Endothelial cell (in vitro differentiated cells): ENCODE measurements around the gene AFAP1L2. TPM values are rescaled to one million over a fixed set of nuclear protein-coding genes. Genes with fewer than 3 reads are reported as not detected.

ENCODE experiments used
- DNase-seq: peaks from one replicate; pipeline ENCODE4 v3.0.0; 2021; ENCODE audit warnings: low spot score
- H3K27ac Mint-ChIP-seq: one replicate; pipeline ENCODE4 v1.8.0; 2021; ENCODE audit warnings: mixed read lengths, inconsistent platforms; ENCODE audit not compliant: unreplicated experiment
- H3K27me3 Mint-ChIP-seq: one replicate; pipeline ENCODE4 v1.8.0; 2021; ENCODE audit warnings: mild to moderate bottlenecking, moderate library complexity, mixed read lengths, inconsistent platforms; ENCODE audit not compliant: unreplicated experiment
- H3K36me3 Mint-ChIP-seq: one replicate; pipeline ENCODE4 v1.8.0; 2021; ENCODE audit warnings: mild to moderate bottlenecking, low read depth, mixed read lengths, inconsistent platforms; ENCODE audit not compliant: unreplicated experiment
- H3K4me1 Mint-ChIP-seq: one replicate; pipeline ENCODE4 v1.8.0; 2021; ENCODE audit warnings: mild to moderate bottlenecking, mixed read lengths, inconsistent platforms; ENCODE audit not compliant: unreplicated experiment
- H3K4me3 Mint-ChIP-seq: one replicate; pipeline ENCODE4 v1.8.0; 2021; ENCODE audit warnings: mild to moderate bottlenecking, mixed read lengths, inconsistent platforms; ENCODE audit not compliant: unreplicated experiment
- H3K9me3 Mint-ChIP-seq: one replicate; pipeline ENCODE4 v1.8.0; 2021; ENCODE audit warnings: mixed read lengths, inconsistent platforms; ENCODE audit not compliant: unreplicated experiment
- long read RNA-seq: library from polyadenylated mRNA; unstranded; transcript quantifications from one replicate; pipeline ENCODE4 v2.0.0, GENCODE V29; 2020; ENCODE audit not compliant: unreplicated experiment
- total RNA-seq: library from RNA; stranded (reverse); fragmentation: NEBNext Ultra II Directional; extraction: Animal tissue kit (Norgen Biotek cat#: 25700); gene quantifications from one replicate; pipeline ENCODE4 v1.2.1, GENCODE V29; 2021; ENCODE audit not compliant: unreplicated experiment
- TF ChIP-seq, protein P1 (sequence below): fragments of 200-600 bp; sonication (generic); IDR thresholded peaks from one replicate; pipeline ENCODE4 v1.5.0; 2021; ENCODE audit warnings: antibody characterized with exemption; ENCODE audit not compliant: unreplicated experiment

The AFAP1L2 gene, protein sequence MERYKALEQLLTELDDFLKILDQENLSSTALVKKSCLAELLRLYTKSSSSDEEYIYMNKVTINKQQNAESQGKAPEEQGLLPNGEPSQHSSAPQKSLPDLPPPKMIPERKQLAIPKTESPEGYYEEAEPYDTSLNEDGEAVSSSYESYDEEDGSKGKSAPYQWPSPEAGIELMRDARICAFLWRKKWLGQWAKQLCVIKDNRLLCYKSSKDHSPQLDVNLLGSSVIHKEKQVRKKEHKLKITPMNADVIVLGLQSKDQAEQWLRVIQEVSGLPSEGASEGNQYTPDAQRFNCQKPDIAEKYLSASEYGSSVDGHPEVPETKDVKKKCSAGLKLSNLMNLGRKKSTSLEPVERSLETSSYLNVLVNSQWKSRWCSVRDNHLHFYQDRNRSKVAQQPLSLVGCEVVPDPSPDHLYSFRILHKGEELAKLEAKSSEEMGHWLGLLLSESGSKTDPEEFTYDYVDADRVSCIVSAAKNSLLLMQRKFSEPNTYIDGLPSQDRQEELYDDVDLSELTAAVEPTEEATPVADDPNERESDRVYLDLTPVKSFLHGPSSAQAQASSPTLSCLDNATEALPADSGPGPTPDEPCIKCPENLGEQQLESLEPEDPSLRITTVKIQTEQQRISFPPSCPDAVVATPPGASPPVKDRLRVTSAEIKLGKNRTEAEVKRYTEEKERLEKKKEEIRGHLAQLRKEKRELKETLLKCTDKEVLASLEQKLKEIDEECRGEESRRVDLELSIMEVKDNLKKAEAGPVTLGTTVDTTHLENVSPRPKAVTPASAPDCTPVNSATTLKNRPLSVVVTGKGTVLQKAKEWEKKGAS
- 0.77 TPM for total RNA-seq
- long read RNA-seq, partial matches to known transcripts: 1 of 1 reads
- long read RNA-seq, other reads (novel, unspliced or antisense): 0 of 1 reads

DNA sequence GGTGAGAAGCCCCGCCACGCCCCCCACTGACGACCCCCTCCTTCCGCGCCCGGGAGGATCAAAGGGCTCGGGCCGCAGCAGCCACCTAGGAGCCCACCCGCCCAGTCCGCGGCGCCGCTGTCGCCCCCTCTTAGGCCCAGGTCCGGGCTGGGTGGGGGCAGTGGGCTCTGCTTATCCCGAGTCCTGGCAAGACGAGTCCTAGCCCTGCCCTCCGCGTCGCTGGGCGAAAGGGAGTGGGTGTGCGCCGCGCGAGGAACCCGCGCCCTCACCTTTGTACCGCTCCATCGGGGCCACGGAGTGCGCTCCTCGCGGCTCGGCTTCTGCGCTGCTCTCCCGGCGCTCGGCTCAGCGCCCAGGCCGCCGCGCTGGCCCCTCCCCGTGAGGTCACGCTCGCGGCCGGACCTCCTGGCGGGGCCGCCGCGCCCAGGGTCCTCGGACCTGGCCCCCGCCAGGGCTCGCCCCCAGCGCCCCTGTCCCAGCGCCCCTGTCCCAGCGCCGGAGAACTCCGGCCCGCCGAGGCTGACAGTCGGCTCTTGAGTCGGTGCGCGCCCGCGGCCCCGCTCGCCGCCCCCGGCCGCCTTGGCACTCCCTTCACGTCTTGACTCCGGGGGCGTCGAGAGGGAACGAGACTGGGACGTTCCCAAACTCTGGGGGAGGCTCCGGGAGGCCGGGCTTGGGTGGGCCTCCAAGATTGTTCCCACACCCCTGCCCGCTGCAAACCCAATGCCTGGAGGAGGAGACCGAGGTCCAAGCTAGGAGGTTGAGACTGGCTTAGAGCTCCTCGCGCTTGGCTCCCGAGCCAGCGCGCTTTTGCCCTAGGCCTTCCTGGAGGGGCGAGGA, at the start of gene AFAP1L2:
Gene AFAP1L2, minus strand, starts transcription at position 332 of the 840 bp plus-strand sequence. Its CDS starts 47 bp downstream, at position 285.
- Mint-ChIP-seq H3K27me3 (peaks cover 15% of the 10 kb centered on the region), H3K4me1 (peaks cover 27% of the 10 kb centered on the region), H3K9me3 (no peaks in the 10 kb centered on the region), H3K4me3 (peak within 1 kb of the TSS; percentile 83), H3K36me3 (peaks cover 3% of the 10 kb centered on the region), H3K27ac (no peak within 1 kb of the TSS)
- TF ChIP-seq, protein P1, sequence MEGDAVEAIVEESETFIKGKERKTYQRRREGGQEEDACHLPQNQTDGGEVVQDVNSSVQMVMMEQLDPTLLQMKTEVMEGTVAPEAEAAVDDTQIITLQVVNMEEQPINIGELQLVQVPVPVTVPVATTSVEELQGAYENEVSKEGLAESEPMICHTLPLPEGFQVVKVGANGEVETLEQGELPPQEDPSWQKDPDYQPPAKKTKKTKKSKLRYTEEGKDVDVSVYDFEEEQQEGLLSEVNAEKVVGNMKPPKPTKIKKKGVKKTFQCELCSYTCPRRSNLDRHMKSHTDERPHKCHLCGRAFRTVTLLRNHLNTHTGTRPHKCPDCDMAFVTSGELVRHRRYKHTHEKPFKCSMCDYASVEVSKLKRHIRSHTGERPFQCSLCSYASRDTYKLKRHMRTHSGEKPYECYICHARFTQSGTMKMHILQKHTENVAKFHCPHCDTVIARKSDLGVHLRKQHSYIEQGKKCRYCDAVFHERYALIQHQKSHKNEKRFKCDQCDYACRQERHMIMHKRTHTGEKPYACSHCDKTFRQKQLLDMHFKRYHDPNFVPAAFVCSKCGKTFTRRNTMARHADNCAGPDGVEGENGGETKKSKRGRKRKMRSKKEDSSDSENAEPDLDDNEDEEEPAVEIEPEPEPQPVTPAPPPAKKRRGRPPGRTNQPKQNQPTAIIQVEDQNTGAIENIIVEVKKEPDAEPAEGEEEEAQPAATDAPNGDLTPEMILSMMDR: no peak
- peak; percentile 16 for DNase-seq

DNA sequence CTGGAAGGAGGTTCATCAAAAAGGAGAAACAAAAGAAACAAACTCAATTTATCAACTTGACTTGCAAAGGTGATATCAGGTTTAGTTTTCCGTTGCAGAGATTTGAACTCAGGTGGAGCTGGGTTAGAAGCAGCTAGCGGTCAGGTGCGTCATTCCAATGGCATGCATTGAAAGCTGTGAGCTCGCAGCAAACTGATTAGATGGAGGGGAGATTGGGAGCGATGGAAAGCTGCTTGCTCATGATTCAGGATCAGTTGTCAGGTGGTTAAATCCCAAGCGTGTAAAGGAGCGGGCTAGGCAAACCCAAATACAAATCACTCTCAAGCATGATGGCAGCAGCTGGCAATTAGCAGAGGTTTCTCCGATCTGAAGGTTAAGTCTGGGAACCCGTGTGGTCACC, 49.3 kb upstream of the AFAP1L2 start:
- Mint-ChIP-seq H3K27ac (no peak overlapping the region), H3K27me3 (no peaks in the 10 kb centered on the region), H3K4me3 (no peak overlapping the region), H3K4me1 (peaks cover 4% of the 10 kb centered on the region), H3K36me3 (no peaks in the 10 kb centered on the region), H3K9me3 (no peaks in the 10 kb centered on the region)
- DNase-seq: no peak
- TF ChIP-seq, protein P1: no peak

DNA sequence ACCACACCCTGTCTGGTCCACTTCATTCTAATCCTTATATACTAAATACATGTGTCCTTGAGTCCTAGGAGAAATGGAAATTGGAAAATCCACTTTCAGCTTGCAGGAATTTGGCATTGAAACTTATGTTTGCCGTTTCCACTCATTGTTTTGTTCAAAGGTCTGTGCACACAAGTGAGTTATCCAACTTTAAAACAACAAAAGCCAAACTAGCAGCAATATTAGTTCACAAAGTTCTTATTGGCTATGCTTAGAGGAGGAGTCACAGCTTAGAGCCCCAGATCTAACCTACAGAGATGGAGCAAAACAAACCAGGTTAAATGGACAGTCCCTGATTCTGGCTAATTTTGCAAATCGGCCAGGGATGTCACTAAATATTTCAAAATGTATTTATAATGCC, 44.6 kb upstream of the AFAP1L2 start:
- no peak overlapping the region for H3K4me3 Mint-ChIP-seq
- H3K27ac Mint-ChIP-seq: no peak overlapping the region
- peaks cover 26% of the 10 kb centered on the region for H3K4me1 Mint-ChIP-seq
- no peaks in the 10 kb centered on the region for H3K9me3 Mint-ChIP-seq
- H3K27me3 Mint-ChIP-seq: no peaks in the 10 kb centered on the region
- no peak for DNase-seq
- TF ChIP-seq, protein P1: no peak
- H3K36me3 Mint-ChIP-seq: peaks cover 5% of the 10 kb centered on the region

DNA sequence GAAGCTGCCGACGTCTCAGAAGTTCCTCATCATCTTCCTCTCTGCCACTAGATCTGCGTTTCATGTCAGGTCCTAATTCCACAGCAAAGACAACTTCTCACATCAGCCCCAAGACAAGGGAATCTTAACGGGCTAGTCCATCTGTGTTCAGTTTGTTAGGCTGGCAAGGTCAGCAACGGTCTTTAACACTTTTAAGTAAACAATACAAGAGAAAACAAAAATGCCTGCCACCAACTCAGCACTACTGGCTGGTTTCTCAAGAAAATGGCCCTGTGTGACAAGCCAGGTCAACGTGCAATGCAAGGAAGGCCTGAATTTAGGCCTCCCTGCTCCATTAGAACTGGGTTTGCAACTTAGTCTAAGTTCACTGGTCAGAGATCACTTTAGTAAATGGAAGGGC, 41.0 kb upstream of the AFAP1L2 start:
- Mint-ChIP-seq H3K4me3 (no peak overlapping the region), H3K9me3 (no peaks in the 10 kb centered on the region), H3K27ac (no peak overlapping the region), H3K27me3 (no peaks in the 10 kb centered on the region), H3K36me3 (peaks cover 14% of the 10 kb centered on the region), H3K4me1 (peaks cover 26% of the 10 kb centered on the region)
- no peak for DNase-seq
- TF ChIP-seq, protein P1: no peak
